ENCODE measurements around the gene CPNE8.

Gene CPNE8

DNA sequence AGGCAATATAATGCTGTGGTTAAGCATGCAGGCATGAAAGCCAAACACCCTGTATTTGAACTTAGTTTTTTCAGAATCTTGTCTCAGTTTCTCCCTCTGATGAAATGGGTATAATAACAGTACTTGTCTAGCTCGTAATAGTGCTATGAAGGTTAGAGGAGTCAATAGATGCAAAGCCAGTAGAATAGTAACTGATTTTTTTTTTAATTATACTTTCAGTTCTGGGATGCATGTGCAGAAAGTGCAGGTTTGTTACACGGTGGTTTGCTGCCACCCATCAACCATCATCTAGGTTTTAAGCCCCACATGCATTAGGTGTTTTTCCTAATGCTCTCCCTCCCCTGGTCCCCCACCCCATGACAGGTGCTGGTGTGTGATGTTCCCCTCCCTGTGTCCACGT lies 87.4 kb downstream of the CPNE8 start:
- no peak overlapping the region for H3K27ac Mint-ChIP-seq
- no peak for DNase-seq
- no peaks in the 10 kb centered on the region for H3K9me3 Mint-ChIP-seq
- no peaks in the 10 kb centered on the region for H3K27me3 Mint-ChIP-seq (ENCODE audit: low read depth, poor library complexity)
- H3K4me1 Mint-ChIP-seq, result peaks cover 2% of the 10 kb centered on the region
- peaks cover 11% of the 10 kb centered on the region for H3K36me3 Mint-ChIP-seq (ENCODE audit: low read depth)
- TF ChIP-seq CTCF (IDR thresholded peaks at IDR 0.05), result no peak
- H3K4me3 Mint-ChIP-seq, result no peak overlapping the region

DNA sequence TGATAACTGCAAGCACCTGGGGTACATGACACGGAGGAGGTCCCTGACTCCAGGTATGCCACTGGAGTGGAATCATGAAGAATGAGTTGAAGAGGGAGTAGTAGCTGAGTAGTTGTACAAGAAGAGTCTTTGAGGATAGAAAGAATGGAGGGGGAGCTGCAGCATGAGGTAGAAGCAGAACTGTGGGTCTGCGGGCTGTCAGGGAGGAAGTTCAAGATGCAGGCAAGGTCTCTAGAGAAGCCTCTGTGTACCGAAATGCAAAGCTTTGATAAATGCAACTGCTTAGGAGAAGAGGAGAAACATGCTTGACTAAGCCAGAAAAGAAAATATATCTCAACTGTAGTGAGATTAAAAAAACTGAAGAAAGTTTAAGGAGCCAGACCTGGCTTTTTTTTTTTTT lies 91.5 kb downstream of the CPNE8 start:
- Mint-ChIP-seq H3K27ac (no peak overlapping the region), H3K9me3 (peaks cover 4% of the 10 kb centered on the region), H3K4me3 (no peak overlapping the region), H3K4me1 (no peaks in the 10 kb centered on the region), H3K36me3 (ENCODE audit: low read depth) (peaks cover 20% of the 10 kb centered on the region), H3K27me3 (ENCODE audit: low read depth, poor library complexity) (no peaks in the 10 kb centered on the region)
- no peak for DNase-seq
- TF ChIP-seq CTCF (IDR thresholded peaks at IDR 0.05), result no peak

DNA sequence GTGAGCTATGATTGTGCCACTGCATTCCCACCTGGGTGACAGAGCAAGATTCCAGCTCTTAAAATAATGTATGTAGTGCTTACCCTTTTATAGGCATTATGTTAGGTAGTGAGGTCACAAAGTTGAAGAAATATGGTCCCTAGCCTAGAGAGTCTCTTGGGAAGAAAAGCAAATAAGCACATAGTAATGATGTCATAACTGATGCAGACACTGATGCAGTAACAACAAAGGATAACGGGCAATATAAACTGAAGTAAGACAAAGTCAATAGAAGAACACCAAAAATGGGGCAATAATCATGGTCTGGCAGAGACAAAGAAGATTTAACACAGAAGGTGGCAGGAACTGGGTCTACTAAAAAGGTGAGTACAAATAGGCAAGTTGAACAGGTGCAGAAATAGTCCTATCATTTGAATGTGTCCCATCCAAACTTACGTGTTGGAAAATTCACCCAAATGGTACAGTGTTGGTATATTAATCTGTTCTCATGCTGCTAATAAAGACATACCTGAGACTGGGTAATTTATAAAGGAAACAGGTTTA lies 93.5 kb downstream of the CPNE8 start:
- H3K27me3 Mint-ChIP-seq (ENCODE audit: low read depth, poor library complexity), result no peaks in the 10 kb centered on the region
- DNase-seq, result no peak
- no peak overlapping the region for H3K27ac Mint-ChIP-seq
- peaks cover 21% of the 10 kb centered on the region for H3K36me3 Mint-ChIP-seq (ENCODE audit: low read depth)
- peaks cover 8% of the 10 kb centered on the region for H3K9me3 Mint-ChIP-seq
- TF ChIP-seq CTCF (IDR thresholded peaks at IDR 0.05), result no peak
- H3K4me1 Mint-ChIP-seq, result no peaks in the 10 kb centered on the region
- H3K4me3 Mint-ChIP-seq, result no peak overlapping the region

GRCh38 chr12:38809832-38810231 lies 95.6 kb downstream of the CPNE8 start:
- peaks cover 8% of the 10 kb centered on the region for H3K9me3 Mint-ChIP-seq
- H3K36me3 Mint-ChIP-seq (ENCODE audit: low read depth), result peaks cover 21% of the 10 kb centered on the region
- DNase-seq, result no peak
- H3K27me3 Mint-ChIP-seq (ENCODE audit: low read depth, poor library complexity), result no peaks in the 10 kb centered on the region
- H3K4me3 Mint-ChIP-seq, result no peak overlapping the region
- TF ChIP-seq CTCF (IDR thresholded peaks at IDR 0.05), result no peak
- H3K27ac Mint-ChIP-seq, result no peak overlapping the region
- H3K4me1 Mint-ChIP-seq, result no peaks in the 10 kb centered on the region

GRCh38 chr12:38788106-38788505 lies 117.3 kb downstream of the CPNE8 start:
- Mint-ChIP-seq H3K4me1 (no peaks in the 10 kb centered on the region), H3K27ac (no peak overlapping the region), H3K27me3 (ENCODE audit: low read depth, poor library complexity) (no peaks in the 10 kb centered on the region), H3K4me3 (no peak overlapping the region), H3K36me3 (ENCODE audit: low read depth) (peaks cover 36% of the 10 kb centered on the region), H3K9me3 (peaks cover 35% of the 10 kb centered on the region)
- TF ChIP-seq CTCF (IDR thresholded peaks at IDR 0.05), result no peak
- DNase-seq, result no peak

DNA sequence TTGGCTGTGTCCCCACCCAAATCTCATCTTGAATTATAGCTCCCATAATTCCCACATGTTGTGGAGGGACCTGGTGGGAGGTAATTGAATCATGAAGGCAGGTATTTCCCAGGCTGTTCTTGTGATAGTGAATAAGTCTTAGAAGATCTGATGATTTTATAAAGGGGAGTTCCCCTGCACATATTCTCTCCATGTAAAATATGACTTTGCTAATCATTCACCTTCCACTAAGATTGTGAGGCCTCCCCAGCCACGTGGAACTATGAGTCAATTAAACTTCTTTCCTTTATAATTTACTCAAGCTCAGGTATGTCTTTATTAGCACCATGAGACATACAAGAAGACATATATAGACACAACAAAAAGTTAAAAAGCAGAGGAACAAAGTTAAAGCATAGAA lies 120.0 kb downstream of the CPNE8 start:
- Mint-ChIP-seq H3K4me1 (no peaks in the 10 kb centered on the region), H3K4me3 (no peak overlapping the region), H3K27ac (no peak overlapping the region), H3K36me3 (ENCODE audit: low read depth) (peaks cover 32% of the 10 kb centered on the region), H3K27me3 (ENCODE audit: low read depth, poor library complexity) (no peaks in the 10 kb centered on the region), H3K9me3 (peaks cover 38% of the 10 kb centered on the region)
- no peak for DNase-seq
- TF ChIP-seq CTCF (IDR thresholded peaks at IDR 0.05), result no peak

All from nephron progenitor cell (in vitro differentiated cells).